HepG2 (cell line): ENCODE results near the gene NOVA2. TPM values are rescaled to one million over a fixed set of nuclear protein-coding genes. Genes with fewer than 3 reads are reported as not detected.

Source experiments
- ATF7-NPFF ChIP-seq: sonication (generic); formaldehyde crosslinking; IDR thresholded peaks from 2 replicates; pipeline ENCODE4 v1.8.1; 2023; ENCODE audit warnings: mild to moderate bottlenecking, low read depth, missing genetic modification reagents, moderate library complexity
- FOXA3 ChIP-seq: IDR thresholded peaks from 2 replicates; pipeline ENCODE4 v1.6.1; 2016; ENCODE audit warnings: missing genetic modification reagents, missing compliant biosample characterization
- HNF4G ChIP-seq, 2 experiments: sonication (generic) in 1 of 2; formaldehyde crosslinking in 1 of 2; IDR thresholded peaks; 2 replicates each; pipeline versions ENCODE4 v1.4.0 to v1.6.1; 2011 to 2020; ENCODE audit warnings: borderline replicate concordance in 2 of 2, low read depth in 2 of 2, mild to moderate bottlenecking in 2 of 2, low read length in 1 of 2, missing genetic modification reagents in 1 of 2, moderate library complexity in 1 of 2
- HOXA7 ChIP-seq: sonication (generic); formaldehyde crosslinking; IDR thresholded peaks from 2 replicates; pipeline ENCODE4 v1.8.1; 2022; ENCODE audit warnings: mild to moderate bottlenecking, missing genetic modification reagents, moderate library complexity
- IRF2 ChIP-seq: IDR thresholded peaks from 2 replicates; pipeline ENCODE4 v1.6.1; 2018; ENCODE audit warnings: missing genetic modification reagents, missing compliant biosample characterization
- KAT2B ChIP-seq: fragments of 150-350 bp; IDR thresholded peaks from 2 replicates; pipeline ENCODE4 v1.6.1; 2014; ENCODE audit warnings: low read depth, low read length, borderline replicate concordance
- KLF13 ChIP-seq: sonication (generic); formaldehyde crosslinking; IDR thresholded peaks from 2 replicates; pipeline ENCODE4 v1.4.0; 2020; ENCODE audit warnings: mild to moderate bottlenecking, missing genetic modification reagents
- POLR2A ChIP-seq, 2 experiments: IDR thresholded peaks; 2 replicates each; pipeline ENCODE4 v1.6.1; 2011; ENCODE audit warnings: low read depth in 2 of 2, low read length in 2 of 2, mild to moderate bottlenecking in 1 of 2, moderate library complexity in 1 of 2; ENCODE audit not compliant: insufficient read depth in 1 of 2
- SALL2 ChIP-seq: sonication (generic); formaldehyde crosslinking; IDR thresholded peaks from 2 replicates; pipeline ENCODE4 v1.8.1; 2023; ENCODE audit warnings: mild to moderate bottlenecking, missing genetic modification reagents, inconsistent platforms
- SAP130 ChIP-seq: IDR thresholded peaks from 2 replicates; pipeline ENCODE4 v1.6.1; 2016; ENCODE audit warnings: low read depth
- YEATS4 ChIP-seq: sonication (generic); formaldehyde crosslinking; IDR thresholded peaks from 2 replicates; pipeline ENCODE4 v1.4.0; 2020; ENCODE audit warnings: missing genetic modification reagents, borderline replicate concordance
- ZBTB42 ChIP-seq: sonication (generic); formaldehyde crosslinking; IDR thresholded peaks from 2 replicates; pipeline ENCODE4 v1.5.0; 2020; ENCODE audit warnings: mild to moderate bottlenecking, missing genetic modification reagents
- ZNF207 ChIP-seq: fragments of 450-650 bp; IDR thresholded peaks from 2 replicates; pipeline ENCODE4 v1.6.1; 2016; ENCODE audit warnings: antibody characterized with exemption, borderline replicate concordance
- ZNF333 ChIP-seq: sonication (generic); formaldehyde crosslinking; IDR thresholded peaks from 2 replicates; pipeline ENCODE4 v1.4.0; 2020; ENCODE audit warnings: mild to moderate bottlenecking, missing genetic modification reagents, borderline replicate concordance
- ZNF562 ChIP-seq: sonication (generic); formaldehyde crosslinking; IDR thresholded peaks from 2 replicates; pipeline ENCODE4 v1.8.0; 2022; ENCODE audit warnings: missing genetic modification reagents, borderline replicate concordance
- polyA plus RNA-seq, 8 experiments: library from polyadenylated mRNA; depleted of rRNA in 3 of 8; stranded (reverse) in 7 of 8; unstranded in 1 of 8; fragments of >200 nt; fragmentation: Illumina TruSeq in 4 of 8; extraction: Trizol in 4 of 8; gene quantifications; 2 replicates each; pipeline versions ENCODE4 v1.2.1 to v1.2.3, GENCODE V29; 2011 to 2016; ENCODE audit warnings: low read depth in 4 of 8, missing spikeins in 1 of 8, mixed read lengths in 1 of 8; ENCODE audit not compliant: insufficient read depth in 1 of 8
- total RNA-seq, 5 experiments: library from RNA; depleted of rRNA; stranded (reverse); fragments of >200 nt; fragmentation: Illumina TruSeq; extraction: Trizol; gene quantifications; 2 replicates each; pipeline ENCODE4 v1.2.3, GENCODE V29; 2016; ENCODE audit warnings: low read depth in 1 of 5
- TF ChIP-seq, protein P1 (sequence below): fragments of 450-650 bp; IDR thresholded peaks from 2 replicates; pipeline ENCODE4 v1.6.1; 2016
- TF ChIP-seq, protein P2 (sequence below): sonication (generic); formaldehyde crosslinking; IDR thresholded peaks from 2 replicates; pipeline ENCODE4 v1.5.0; 2020; ENCODE audit warnings: mild to moderate bottlenecking, missing genetic modification reagents

Gene NOVA2
- total and polyA plus RNA-seq, 2 of the 13 experiments (the other 11 are each of a cell fraction or from before 2014, with no cell fraction given): not detected

DNA sequence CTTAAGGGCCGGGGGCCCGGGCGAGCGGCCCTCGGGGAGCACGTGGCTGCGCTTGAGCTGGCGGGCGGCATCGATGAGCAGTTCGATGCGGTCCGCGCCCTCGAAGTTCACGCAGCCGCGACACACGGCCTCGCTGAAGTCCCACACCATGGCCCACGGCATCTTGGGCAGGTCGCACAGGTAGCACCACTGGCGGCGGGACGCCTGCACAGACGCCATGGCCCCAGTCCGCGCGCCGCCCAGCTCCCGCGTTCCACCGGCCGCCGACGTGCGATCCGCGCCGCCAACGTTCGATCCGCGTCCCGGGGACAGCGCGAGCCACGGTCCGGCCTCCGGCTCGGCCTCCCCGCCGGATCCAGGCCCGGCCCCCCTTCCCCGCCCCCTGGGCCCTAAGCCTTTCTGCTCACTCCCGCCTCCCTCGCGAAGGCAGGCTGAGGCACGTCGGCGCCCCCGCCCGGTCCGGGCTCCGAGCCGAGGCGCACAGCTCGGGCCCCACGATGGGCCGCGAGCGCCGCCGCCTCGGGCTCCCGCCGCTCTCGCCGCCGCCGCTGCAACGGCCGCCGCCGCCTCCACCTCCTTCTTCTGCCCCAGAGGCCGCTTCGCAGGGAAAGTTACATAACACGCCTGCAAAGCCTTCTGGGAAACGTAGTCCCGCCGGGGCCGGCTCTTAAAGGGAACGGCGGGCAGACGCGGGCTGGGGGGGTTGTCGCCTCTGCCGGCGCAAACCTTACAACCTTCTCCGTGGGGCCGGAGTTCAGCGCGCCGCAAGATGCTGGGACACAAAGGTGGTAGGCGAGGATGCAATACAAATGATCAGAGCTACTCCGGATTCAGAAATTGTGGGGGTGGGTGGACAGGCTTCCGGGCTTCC is 87.9 kb downstream of the NOVA2 start, which contains the start of gene IRF2BP1 (continued):
- TF ChIP-seq, protein P1, sequence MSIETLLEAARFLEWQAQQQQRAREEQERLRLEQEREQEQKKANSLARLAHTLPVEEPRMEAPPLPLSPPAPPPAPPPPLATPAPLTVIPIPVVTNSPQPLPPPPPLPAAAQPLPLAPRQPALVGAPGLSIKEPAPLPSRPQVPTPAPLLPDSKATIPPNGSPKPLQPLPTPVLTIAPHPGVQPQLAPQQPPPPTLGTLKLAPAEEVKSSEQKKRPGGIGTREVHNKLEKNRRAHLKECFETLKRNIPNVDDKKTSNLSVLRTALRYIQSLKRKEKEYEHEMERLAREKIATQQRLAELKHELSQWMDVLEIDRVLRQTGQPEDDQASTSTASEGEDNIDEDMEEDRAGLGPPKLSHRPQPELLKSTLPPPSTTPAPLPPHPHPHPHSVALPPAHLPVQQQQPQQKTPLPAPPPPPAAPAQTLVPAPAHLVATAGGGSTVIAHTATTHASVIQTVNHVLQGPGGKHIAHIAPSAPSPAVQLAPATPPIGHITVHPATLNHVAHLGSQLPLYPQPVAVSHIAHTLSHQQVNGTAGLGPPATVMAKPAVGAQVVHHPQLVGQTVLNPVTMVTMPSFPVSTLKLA: no peak
- TF ChIP-seq IRF2 (CRISPR knock-in tag) (no peak), ZBTB42 (CRISPR knock-in tag) (peak; percentile 54; the same call in 1 of the 2 replicates), YEATS4 (CRISPR knock-in tag) (peak; percentile 65; the same call in 1 of the 2 replicates), HOXA7 (no peak), SAP130 (CRISPR knock-in tag) (peak; percentile 38), ZNF562 (CRISPR knock-in tag) (no peak), POLR2A (IDR thresholded peaks at IDR 0.05; ENCODE audit: insufficient read depth in 1 of 2, low read depth in 2 of 2, low read length in 2 of 2) (peak; percentile 6 to 51), ZNF207 (no peak), KAT2B (no peak), KLF13 (CRISPR knock-in tag) (no peak), ATF7-NPFF (CRISPR knock-in tag) (no peak; the same call in 1 of the 2 replicates), ZNF333 (CRISPR knock-in tag) (no peak), FOXA3 (CRISPR knock-in tag) (0 out of 2 replicates have a peak, but pooled peaks have one; percentile 33), SALL2 (CRISPR knock-in tag) (peak; percentile 23; the same call in 1 of the 2 replicates), HNF4G (IDR thresholded peaks at IDR 0.05; ENCODE audit: borderline replicate concordance, low read depth, low read length) (peak; percentile 35; the same call in 1 of the 2 replicates), HNF4G (CRISPR knock-in tag; IDR thresholded peaks at IDR 0.05; ENCODE audit: borderline replicate concordance, low read depth) (no peak; the same call in 1 of the 2 replicates)
- TF ChIP-seq, protein P2, sequence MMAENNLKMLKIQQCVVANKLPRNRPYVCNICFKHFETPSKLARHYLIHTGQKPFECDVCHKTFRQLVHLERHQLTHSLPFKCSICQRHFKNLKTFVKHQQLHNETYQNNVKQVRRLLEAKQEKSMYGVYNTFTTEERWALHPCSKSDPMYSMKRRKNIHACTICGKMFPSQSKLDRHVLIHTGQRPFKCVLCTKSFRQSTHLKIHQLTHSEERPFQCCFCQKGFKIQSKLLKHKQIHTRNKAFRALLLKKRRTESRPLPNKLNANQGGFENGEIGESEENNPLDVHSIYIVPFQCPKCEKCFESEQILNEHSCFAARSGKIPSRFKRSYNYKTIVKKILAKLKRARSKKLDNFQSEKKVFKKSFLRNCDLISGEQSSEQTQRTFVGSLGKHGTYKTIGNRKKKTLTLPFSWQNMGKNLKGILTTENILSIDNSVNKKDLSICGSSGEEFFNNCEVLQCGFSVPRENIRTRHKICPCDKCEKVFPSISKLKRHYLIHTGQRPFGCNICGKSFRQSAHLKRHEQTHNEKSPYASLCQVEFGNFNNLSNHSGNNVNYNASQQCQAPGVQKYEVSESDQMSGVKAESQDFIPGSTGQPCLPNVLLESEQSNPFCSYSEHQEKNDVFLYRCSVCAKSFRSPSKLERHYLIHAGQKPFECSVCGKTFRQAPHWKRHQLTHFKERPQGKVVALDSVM (CRISPR knock-in tag): peak; percentile 85
